ENCODE measurements around the gene ZNF181. TPM values are rescaled to one million over a fixed set of nuclear protein-coding genes. Genes with fewer than 3 reads are reported as not detected.

ZNF181 gene
- total and polyA plus RNA-seq, 4 donors, result 3.5 to 19.9 (median 11.7) TPM

- Histone ChIP-seq H3K27ac (ENCODE audit: low read depth in 1 of 2, low read length in 2 of 2) (no peak overlapping the region), H3K27me3 (ENCODE audit: control insufficient read depth in 1 of 2, insufficient read depth in 2 of 2, low read length in 1 of 2) (no peaks in the 10 kb centered on the region), H3K36me3 (ENCODE audit: control insufficient read depth in 1 of 2, insufficient read depth in 2 of 2, low read length in 1 of 2) (no peaks in the 10 kb centered on the region), H3K9me3 (ENCODE audit: control insufficient read depth, low read length) (no peaks in the 10 kb centered on the region), H3K4me3 (ENCODE audit: low read length in 2 of 2) (no peak overlapping the region), H3K4me1 (ENCODE audit: control insufficient read depth in 1 of 2, insufficient read depth in 2 of 2, low read length in 2 of 2) (no peaks in the 10 kb centered on the region)
- intact Hi-C loops (cut with DNase I), result no loop called here
- WGBS, 2 donors, result 48 to 58% methylated on average over 3 of the region's 3 CpGs
- ATAC-seq (ENCODE audit: low FRiP score) (no peak), DNase-seq (no peak)
These were observed 59.5 kb downstream of the ZNF181 start for GRCh38 chr19:34793565-34793964.

- Histone ChIP-seq H3K4me3 (ENCODE audit: low read length in 2 of 2) (no peak overlapping the region), H3K27me3 (ENCODE audit: control insufficient read depth in 1 of 2, insufficient read depth in 2 of 2, low read length in 1 of 2) (no peaks in the 10 kb centered on the region), H3K27ac (ENCODE audit: low read depth in 1 of 2, low read length in 2 of 2) (no peak overlapping the region), H3K9me3 (ENCODE audit: control insufficient read depth, low read length) (no peaks in the 10 kb centered on the region), H3K36me3 (ENCODE audit: control insufficient read depth in 1 of 2, insufficient read depth in 2 of 2, low read length in 1 of 2) (no peaks in the 10 kb centered on the region), H3K4me1 (ENCODE audit: control insufficient read depth in 1 of 2, insufficient read depth in 2 of 2, low read length in 2 of 2) (no peaks in the 10 kb centered on the region)
- ATAC-seq (ENCODE audit: low FRiP score) (no peak), DNase-seq (no peak)
- intact Hi-C loops (cut with DNase I), result no loop called here
- 63 to 66% methylated on average over 9 of the region's 9 CpGs for WGBS, 2 donors
These were observed 60.3 kb downstream of the ZNF181 start for GRCh38 chr19:34794066-34794960.

Other genes starting within 250 kb of the ZNF181 start
- 1 to 10 TPM in 1 of 2 donors, under 1 TPM in 1; 0.75 to 2.2 TPM for gene SCGB2B2, start 57.1 kb upstream of the ZNF181 start, total RNA-seq
- gene SCGB2B2, start 57.1 kb upstream of the ZNF181 start, polyA plus RNA-seq, result not detected
- gene ZNF302, start 56.6 kb upstream of the ZNF181 start, total RNA-seq, result 10 to 100 TPM; 20.5 to 37.3 TPM
- 10 to 100 TPM; 20.0 to 23.8 TPM for gene ZNF302, start 56.6 kb upstream of the ZNF181 start, polyA plus RNA-seq
- gene ZNF599, start 39.0 kb downstream of the ZNF181 start, total RNA-seq, result 1 to 10 TPM; 4.4 to 7.8 TPM
- 1 to 10 TPM; 2.3 to 7.9 TPM for gene ZNF599, start 39.0 kb downstream of the ZNF181 start, polyA plus RNA-seq
- 1 to 10 TPM; 1.9 to 3.1 TPM for gene ZNF30, start 192.7 kb downstream of the ZNF181 start, total RNA-seq
- gene ZNF30, start 192.7 kb downstream of the ZNF181 start, polyA plus RNA-seq, result 10 to 100 TPM in 1 of 2 donors, 1 to 10 TPM in 1; 2.6 to 10.9 TPM
- 10 to 100 TPM in 1 of 2 donors, 1 to 10 TPM in 1; 5.2 to 13.5 TPM for gene ZNF792, start 230.0 kb downstream of the ZNF181 start, total RNA-seq
- gene ZNF792, start 230.0 kb downstream of the ZNF181 start, polyA plus RNA-seq, result 1 to 10 TPM; 1.0 to 1.8 TPM